Suprapubic skin (tissue), 4 donors: ENCODE data around the gene MSI1. TPM values are rescaled to one million over a fixed set of nuclear protein-coding genes. Genes with fewer than 3 reads are reported as not detected.

Source experiments
- DNase-seq, 2 donors: peaks; one replicate each; pipeline ENCODE4 v3.0.0-alpha.2; 2019; ENCODE audit warnings: low spot score in 2 of 2
- H3K27ac ChIP-seq: fragments of 200-600 bp; sonication (generic); one replicate; pipeline ENCODE4 v1.5.1; 2019
- H3K27me3 ChIP-seq: fragments of 200-600 bp; sonication (generic); one replicate; pipeline ENCODE4 v1.5.1; 2019
- H3K36me3 ChIP-seq: fragments of 200-600 bp; sonication (generic); one replicate; pipeline ENCODE4 v1.5.1; 2019
- H3K4me1 ChIP-seq: fragments of 200-600 bp; sonication (generic); one replicate; pipeline ENCODE4 v1.5.1; 2019
- H3K4me3 ChIP-seq: fragments of 200-600 bp; sonication (generic); one replicate; pipeline ENCODE4 v1.5.1; 2019; ENCODE audit warnings: mild to moderate bottlenecking
- H3K9me3 ChIP-seq: fragments of 200-600 bp; sonication (generic); one replicate; pipeline ENCODE4 v1.5.1; 2019
- CTCF ChIP-seq, 2 donors: fragments of 200-600 bp in 1 of 2; fragments of 450-650 bp in 1 of 2; sonication (generic) in 1 of 2; IDR thresholded peaks; one replicate each; pipeline ENCODE4 v1.5.1; 2016 to 2019; ENCODE audit warnings: antibody characterized with exemption in 2 of 2, mild to moderate bottlenecking in 1 of 2, moderate library complexity in 1 of 2
- EP300 ChIP-seq: sonication (generic); formaldehyde crosslinking; IDR thresholded peaks from one replicate; pipeline ENCODE4 v1.6.1; 2017; ENCODE audit warnings: antibody characterized with exemption
- POLR2A ChIP-seq, 2 donors: fragments of 450-650 bp; IDR thresholded peaks; one replicate each; pipeline ENCODE4 v1.6.1; 2017; ENCODE audit warnings: antibody characterized with exemption in 2 of 2, mild to moderate bottlenecking in 2 of 2, moderate library complexity in 2 of 2
- POLR2AphosphoS5 ChIP-seq, 3 donors: sonication (generic); formaldehyde crosslinking; IDR thresholded peaks; one replicate each; pipeline ENCODE4 v1.6.1; 2017; ENCODE audit warnings: antibody characterized with exemption in 3 of 3
- WGBS: methylation state at CpG from one replicate; pipeline ENCODE4 v1.1.5; 2018; 5-methylcytosine and 5-hydroxymethylcytosine counted together
- total RNA-seq, 4 donors: library from RNA; depleted of rRNA; stranded (reverse); fragments of >200 nt; gene quantifications; one replicate each; pipeline ENCODE4 v1.1.0, GENCODE V29; 2016

Gene MSI1
- total RNA-seq, 4 donors from 2014 or later = 0.40 to 0.86 (median 0.61) TPM

- H3K4me1 ChIP-seq = peaks cover 25% of the 10 kb centered on the region
- H3K27me3 ChIP-seq = peaks cover 59% of the 10 kb centered on the region
- WGBS = 68% methylated on average over 12 of the region's 13 CpGs
- H3K4me3 ChIP-seq = no peak overlapping the region
- no peak overlapping the region for H3K27ac ChIP-seq
- no peak for TF ChIP-seq POLR2AphosphoS5 (IDR thresholded peaks at IDR 0.05)
- no peak for TF ChIP-seq POLR2A (IDR thresholded peaks at IDR 0.05)
- TF ChIP-seq EP300 = no peak
- no peak for TF ChIP-seq CTCF (IDR thresholded peaks at IDR 0.05)
- H3K36me3 ChIP-seq = no peaks in the 10 kb centered on the region
- H3K9me3 ChIP-seq = no peaks in the 10 kb centered on the region
- DNase-seq = no peak
Observed at GRCh38 chr12:120365675-120366340, 3.2 kb downstream of the MSI1 start.

GRCh38 chr12:120364487-120364886 is 4.5 kb downstream of the MSI1 start:
- Histone ChIP-seq H3K27ac (no peak overlapping the region), H3K9me3 (no peaks in the 10 kb centered on the region), H3K4me1 (peaks cover 20% of the 10 kb centered on the region), H3K36me3 (no peaks in the 10 kb centered on the region), H3K4me3 (no peak overlapping the region), H3K27me3 (peaks cover 46% of the 10 kb centered on the region)
- DNase-seq = no peak
- TF ChIP-seq CTCF (IDR thresholded peaks at IDR 0.05) = no peak
- TF ChIP-seq POLR2AphosphoS5 (IDR thresholded peaks at IDR 0.05) = no peak
- WGBS = 69% methylated on average over 6 of the region's 6 CpGs

GRCh38 chr12:120363274-120363855 is 5.6 kb downstream of the MSI1 start:
- Histone ChIP-seq H3K4me3 (no peak overlapping the region), H3K27ac (no peak overlapping the region), H3K9me3 (no peaks in the 10 kb centered on the region), H3K4me1 (peaks cover 12% of the 10 kb centered on the region), H3K36me3 (no peaks in the 10 kb centered on the region), H3K27me3 (peaks cover 37% of the 10 kb centered on the region)
- DNase-seq = no peak
- TF ChIP-seq POLR2A (IDR thresholded peaks at IDR 0.05) (no peak), POLR2AphosphoS5 (IDR thresholded peaks at IDR 0.05) (no peak)
- 74% methylated on average over 8 of the region's 9 CpGs for WGBS

- no peak overlapping the region for H3K27ac ChIP-seq
- H3K9me3 ChIP-seq = no peaks in the 10 kb centered on the region
- H3K4me3 ChIP-seq = no peak overlapping the region
- no peaks in the 10 kb centered on the region for H3K36me3 ChIP-seq
- WGBS = 86% methylated on average over 11 of the region's 14 CpGs
- peaks cover 33% of the 10 kb centered on the region for H3K27me3 ChIP-seq
- H3K4me1 ChIP-seq = peaks cover 6% of the 10 kb centered on the region
- TF ChIP-seq EP300 (no peak), CTCF (IDR thresholded peaks at IDR 0.05) (no peak), POLR2A (IDR thresholded peaks at IDR 0.05) (no peak), POLR2AphosphoS5 (IDR thresholded peaks at IDR 0.05) (no peak)
- DNase-seq = no peak
Observed at GRCh38 chr12:120362516-120363273, 6.3 kb downstream of the MSI1 start.

- Histone ChIP-seq H3K27ac (no peak overlapping the region), H3K4me1 (peaks cover 7% of the 10 kb centered on the region), H3K36me3 (no peaks in the 10 kb centered on the region), H3K27me3 (peaks cover 24% of the 10 kb centered on the region), H3K4me3 (peak overlapping the region; percentile 44), H3K9me3 (no peaks in the 10 kb centered on the region)
- no peak for DNase-seq
- no peak for TF ChIP-seq POLR2A (IDR thresholded peaks at IDR 0.05)
- no peak for TF ChIP-seq EP300
- no peak for TF ChIP-seq CTCF (IDR thresholded peaks at IDR 0.05)
- TF ChIP-seq POLR2AphosphoS5 (IDR thresholded peaks at IDR 0.05) = no peak
- 19% methylated on average over 23 of the region's 56 CpGs for WGBS
Observed at GRCh38 chr12:120361506-120362208, 7.3 kb downstream of the MSI1 start.
